Kidney epithelial cell (primary cell): ENCODE results near the gene NCKAP5. TPM values are rescaled to one million over a fixed set of nuclear protein-coding genes. Genes with fewer than 3 reads are reported as not detected.

Experiments used
- DNase-seq: peaks from one replicate; pipeline ENCODE4 v3.0.0-alpha.2; 2010; ENCODE audit warnings: low read depth
- H3K27me3 ChIP-seq: 2 replicates; pipeline ENCODE4 v1.6.0; 2011; ENCODE audit warnings: low read length; ENCODE audit not compliant: control insufficient read depth, insufficient read depth
- H3K36me3 ChIP-seq: 2 replicates; pipeline ENCODE4 v1.5.1; 2011; ENCODE audit warnings: low read length; ENCODE audit not compliant: control insufficient read depth, insufficient read depth
- H3K4me3 ChIP-seq: 2 replicates; pipeline ENCODE4 v1.5.1; 2011; ENCODE audit warnings: low read depth, mild to moderate bottlenecking, control low read depth, low read length
- CTCF ChIP-seq: IDR thresholded peaks from 2 replicates; pipeline ENCODE4 v1.5.1; 2011; ENCODE audit warnings: mild to moderate bottlenecking, moderate library complexity, low read length, control low read depth, inconsistent platforms; ENCODE audit not compliant: insufficient read depth, poor library complexity, severe bottlenecking
- total RNA-seq: library from RNA; depleted of rRNA; stranded (reverse); fragments of >200 nt; gene quantifications from 2 replicates; pipeline ENCODE4 v1.2.3, GENCODE V29; 2015

The NCKAP5 gene
- total RNA-seq, 1 donor from 2014 or later = 0.33 TPM

- H3K36me3 ChIP-seq = peaks cover 4% of the 10 kb centered on the region
- no peak for DNase-seq
These were observed 905.5 kb downstream of the NCKAP5 start for GRCh38 chr2:132662732-132663131.

DNA sequence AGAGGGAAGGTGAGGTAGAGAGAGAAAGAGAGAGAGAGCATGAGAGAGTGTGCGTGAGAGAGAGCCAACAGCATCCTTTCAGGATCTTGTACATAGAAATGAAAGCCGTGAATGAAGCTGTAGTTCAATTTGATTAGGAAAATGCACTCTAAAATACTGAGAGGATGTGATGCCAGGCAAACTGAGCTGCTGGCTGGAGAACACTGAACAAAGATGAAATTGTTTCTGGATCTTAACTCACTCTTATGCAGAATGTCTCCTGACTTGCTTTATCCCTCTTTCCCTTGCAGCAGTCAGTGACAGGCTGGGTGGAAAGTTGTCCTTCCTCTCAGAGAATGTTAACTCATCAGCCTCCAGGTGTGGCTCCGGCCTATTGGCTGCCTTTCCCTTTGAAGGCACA is 908.9 kb downstream of the NCKAP5 start:
- H3K36me3 ChIP-seq = peaks cover 4% of the 10 kb centered on the region
- H3K4me3 ChIP-seq = no peak overlapping the region
- H3K27me3 ChIP-seq = no peaks in the 10 kb centered on the region
- DNase-seq = no peak
- no peak for TF ChIP-seq CTCF

More at GRCh38 chr2:132662732-132663131, 905.5 kb downstream of the NCKAP5 start:
- no peak overlapping the region for H3K4me3 ChIP-seq
- no peak for TF ChIP-seq CTCF
- H3K27me3 ChIP-seq = no peaks in the 10 kb centered on the region

- Histone ChIP-seq H3K4me3 (no peak overlapping the region), H3K27me3 (no peaks in the 10 kb centered on the region), H3K36me3 (peaks cover 4% of the 10 kb centered on the region)
- no peak for TF ChIP-seq CTCF
- no peak for DNase-seq
These were observed 911.8 kb downstream of the NCKAP5 start for GRCh38 chr2:132656266-132656975.

GRCh38 chr2:132654968-132655367 is 913.3 kb downstream of the NCKAP5 start:
- Histone ChIP-seq H3K36me3 (peaks cover 4% of the 10 kb centered on the region), H3K27me3 (no peaks in the 10 kb centered on the region), H3K4me3 (no peak overlapping the region)
- no peak for DNase-seq
- TF ChIP-seq CTCF = no peak

GRCh38 chr2:132654335-132654734 is 913.9 kb downstream of the NCKAP5 start:
- Histone ChIP-seq H3K4me3 (no peak overlapping the region), H3K36me3 (peaks cover 1% of the 10 kb centered on the region), H3K27me3 (no peaks in the 10 kb centered on the region)
- no peak for DNase-seq
- no peak for TF ChIP-seq CTCF

- no peak for DNase-seq
- H3K27me3 ChIP-seq = no peaks in the 10 kb centered on the region
- H3K36me3 ChIP-seq = no peaks in the 10 kb centered on the region
- TF ChIP-seq CTCF = no peak
- H3K4me3 ChIP-seq = no peak overlapping the region
These were observed 915.8 kb downstream of the NCKAP5 start for GRCh38 chr2:132652474-132652873.
